Astrocyte (in vitro differentiated cells and primary cell): ENCODE measurements around the gene SRCAP. TPM values are rescaled to one million over a fixed set of nuclear protein-coding genes. Genes with fewer than 3 reads are reported as not detected.

Experiments used
- DNase-seq: peaks from one replicate; pipeline ENCODE4 v3.0.0-alpha.2; 2010; ENCODE audit warnings: low read depth
- FAIRE-seq: peaks from 2 replicates; lab custom pipeline; 2011; peaks lifted over from hg19 to GRCh38; lab: Jason Lieb, UNC
- H2AFZ ChIP-seq: 2 replicates; pipeline ENCODE4 v1.6.0; 2012; ENCODE audit warnings: low read depth, low read length, inconsistent platforms
- H3K27ac ChIP-seq: 2 replicates; pipeline ENCODE4 v1.5.1; 2011; ENCODE audit warnings: low read depth, low read length, inconsistent platforms
- H3K27me3 ChIP-seq: 2 replicates; pipeline ENCODE4 v1.6.0; 2011; ENCODE audit warnings: low read length, inconsistent platforms; ENCODE audit not compliant: insufficient read depth
- H3K36me3 ChIP-seq: 2 replicates; pipeline ENCODE4 v1.5.1; 2011; ENCODE audit warnings: low read length, inconsistent platforms; ENCODE audit not compliant: insufficient read depth
- H3K4me1 ChIP-seq: 2 replicates; pipeline ENCODE4 v1.5.1; 2011; ENCODE audit warnings: low read length, inconsistent platforms; ENCODE audit not compliant: insufficient read depth
- H3K4me2 ChIP-seq: 2 replicates; pipeline ENCODE4 v1.6.0; 2012; ENCODE audit warnings: low read length, inconsistent platforms
- H3K4me3 ChIP-seq: 2 replicates; pipeline ENCODE4 v1.5.1; 2011; ENCODE audit warnings: low read depth, mild to moderate bottlenecking, low read length, inconsistent platforms; ENCODE audit not compliant: insufficient read depth
- H3K79me2 ChIP-seq: 2 replicates; pipeline ENCODE4 v1.6.0; 2012; ENCODE audit warnings: mild to moderate bottlenecking, low read length, inconsistent platforms; ENCODE audit not compliant: insufficient read depth
- H3K9ac ChIP-seq: 2 replicates; pipeline ENCODE4 v1.6.0; 2012; ENCODE audit warnings: mild to moderate bottlenecking, low read length, inconsistent platforms
- H3K9me3 ChIP-seq: 2 replicates; pipeline ENCODE4 v1.5.1; 2012; ENCODE audit warnings: low read depth, mild to moderate bottlenecking, low read length, inconsistent platforms; ENCODE audit not compliant: insufficient read depth
- H4K20me1 ChIP-seq: 2 replicates; pipeline ENCODE4 v1.6.0; 2012; ENCODE audit warnings: low read length, inconsistent platforms; ENCODE audit not compliant: insufficient read depth
- H3K27ac Mint-ChIP-seq: one replicate; pipeline ENCODE4 v1.8.0; 2021; ENCODE audit warnings: mild to moderate bottlenecking, mixed read lengths; ENCODE audit not compliant: unreplicated experiment
- H3K27me3 Mint-ChIP-seq: one replicate; pipeline ENCODE4 v1.8.0; 2021; ENCODE audit warnings: low read depth, mixed read lengths; ENCODE audit not compliant: unreplicated experiment
- H3K36me3 Mint-ChIP-seq: one replicate; pipeline ENCODE4 v1.8.0; 2021; ENCODE audit warnings: low read depth, mixed read lengths; ENCODE audit not compliant: unreplicated experiment
- H3K4me1 Mint-ChIP-seq: one replicate; pipeline ENCODE4 v1.8.0; 2021; ENCODE audit warnings: low read depth, mixed read lengths; ENCODE audit not compliant: unreplicated experiment
- H3K4me3 Mint-ChIP-seq: one replicate; pipeline ENCODE4 v1.8.0; 2021; ENCODE audit warnings: mild to moderate bottlenecking, moderate library complexity, mixed read lengths; ENCODE audit not compliant: unreplicated experiment
- H3K9me3 Mint-ChIP-seq: one replicate; pipeline ENCODE4 v1.8.0; 2021; ENCODE audit warnings: mild to moderate bottlenecking, mixed read lengths; ENCODE audit not compliant: unreplicated experiment
- EZH2 ChIP-seq: IDR thresholded peaks from 2 replicates; pipeline ENCODE4 v1.6.1; 2012; ENCODE audit warnings: mild to moderate bottlenecking, low read length, inconsistent platforms; ENCODE audit not compliant: insufficient read depth
- total RNA-seq: library from RNA; stranded (reverse); gene quantifications from 2 replicates; pipeline ENCODE4 v1.2.1, GENCODE V29; 2021
- TF ChIP-seq, protein P1 (sequence below): IDR thresholded peaks from 2 replicates; pipeline ENCODE4 v1.5.1; 2011; ENCODE audit warnings: low read depth, mild to moderate bottlenecking, inconsistent platforms, low read length, moderate library complexity; ENCODE audit not compliant: insufficient read depth

The SRCAP gene
- total RNA-seq, 1 donor from 2014 or later = 50.4 TPM

DNA sequence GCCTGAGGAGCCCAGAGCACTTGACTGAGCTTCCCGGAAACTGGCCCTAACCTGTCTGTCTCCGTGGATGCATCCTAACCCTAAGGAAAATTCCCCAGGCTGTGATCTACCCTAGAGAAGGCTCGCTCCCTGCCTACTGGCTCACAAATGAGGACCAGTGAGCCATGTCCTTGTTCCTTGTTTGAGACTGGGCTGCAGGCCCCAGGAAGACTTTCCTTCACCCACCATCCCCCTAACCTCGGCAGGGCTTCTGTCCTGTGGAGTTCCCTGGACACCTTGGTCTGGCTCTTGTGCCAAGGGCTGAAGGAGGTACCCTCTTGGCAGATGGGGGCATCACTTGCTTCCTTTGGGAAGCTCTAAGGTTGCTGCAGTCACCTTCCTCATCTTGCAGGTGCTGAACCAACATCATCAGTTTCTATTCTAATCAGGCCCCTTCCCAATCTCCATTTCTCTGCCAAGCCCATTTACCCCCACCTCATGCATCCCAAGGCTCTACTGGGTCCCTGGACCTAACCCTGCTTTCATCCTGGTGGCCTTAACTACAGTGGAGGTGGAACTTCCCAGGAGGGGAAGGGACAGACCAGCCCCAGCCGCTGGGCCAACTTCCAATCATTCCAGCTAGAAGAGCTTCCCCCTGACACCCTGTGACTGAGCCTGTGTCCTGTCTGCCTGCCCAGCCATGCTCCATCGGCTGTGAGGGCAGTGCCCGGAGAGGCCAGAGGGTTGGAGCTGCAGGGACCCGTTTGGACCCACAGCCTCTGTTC, 75.6 kb downstream of the SRCAP start:
- Mint-ChIP-seq H3K36me3 (peaks cover 18% of the 10 kb centered on the region), H3K9me3 (no peaks in the 10 kb centered on the region), H3K4me1 (peaks cover 7% of the 10 kb centered on the region), H3K27me3 (no peaks in the 10 kb centered on the region), H3K4me3 (peak overlapping the region; percentile 91), H3K27ac (peak overlapping the region; percentile 95)
- no peaks in the 10 kb centered on the region for H3K9me3 ChIP-seq
- TF ChIP-seq, protein P1, sequence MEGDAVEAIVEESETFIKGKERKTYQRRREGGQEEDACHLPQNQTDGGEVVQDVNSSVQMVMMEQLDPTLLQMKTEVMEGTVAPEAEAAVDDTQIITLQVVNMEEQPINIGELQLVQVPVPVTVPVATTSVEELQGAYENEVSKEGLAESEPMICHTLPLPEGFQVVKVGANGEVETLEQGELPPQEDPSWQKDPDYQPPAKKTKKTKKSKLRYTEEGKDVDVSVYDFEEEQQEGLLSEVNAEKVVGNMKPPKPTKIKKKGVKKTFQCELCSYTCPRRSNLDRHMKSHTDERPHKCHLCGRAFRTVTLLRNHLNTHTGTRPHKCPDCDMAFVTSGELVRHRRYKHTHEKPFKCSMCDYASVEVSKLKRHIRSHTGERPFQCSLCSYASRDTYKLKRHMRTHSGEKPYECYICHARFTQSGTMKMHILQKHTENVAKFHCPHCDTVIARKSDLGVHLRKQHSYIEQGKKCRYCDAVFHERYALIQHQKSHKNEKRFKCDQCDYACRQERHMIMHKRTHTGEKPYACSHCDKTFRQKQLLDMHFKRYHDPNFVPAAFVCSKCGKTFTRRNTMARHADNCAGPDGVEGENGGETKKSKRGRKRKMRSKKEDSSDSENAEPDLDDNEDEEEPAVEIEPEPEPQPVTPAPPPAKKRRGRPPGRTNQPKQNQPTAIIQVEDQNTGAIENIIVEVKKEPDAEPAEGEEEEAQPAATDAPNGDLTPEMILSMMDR = no peak
- no peak for TF ChIP-seq EZH2
- H3K4me3 ChIP-seq = peak overlapping the region; percentile 73
- H4K20me1 ChIP-seq = peaks cover 21% of the 10 kb centered on the region
- no peak overlapping the region for H3K27ac ChIP-seq
- DNase-seq (no peak), FAIRE-seq (no peak)
- peak overlapping the region; percentile 89 for H3K9ac ChIP-seq
- H3K4me1 ChIP-seq = peaks cover 15% of the 10 kb centered on the region
- H3K79me2 ChIP-seq = peaks cover 5% of the 10 kb centered on the region
- H2AFZ ChIP-seq = no peak overlapping the region
- peaks cover 22% of the 10 kb centered on the region for H3K36me3 ChIP-seq
- H3K27me3 ChIP-seq = no peaks in the 10 kb centered on the region
- peak overlapping the region; percentile 98 for H3K4me2 ChIP-seq

DNA sequence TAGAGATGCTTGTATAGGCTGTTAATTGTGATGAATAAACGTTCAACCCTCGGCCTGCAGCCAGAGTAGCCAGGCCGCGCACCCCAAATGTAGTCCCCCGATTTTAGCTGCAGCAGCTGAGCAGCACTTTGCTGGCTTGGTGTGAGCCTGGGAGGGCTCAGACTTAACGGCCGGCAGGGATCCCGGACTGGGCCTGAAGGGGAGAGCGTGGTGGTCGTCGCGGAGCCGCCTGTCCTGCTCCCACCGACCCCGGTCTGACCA, 76.1 kb downstream of the SRCAP start:
- DNase-seq (no peak), FAIRE-seq (no peak)
- H3K4me1 ChIP-seq = peaks cover 15% of the 10 kb centered on the region
- Mint-ChIP-seq H3K36me3 (peaks cover 17% of the 10 kb centered on the region), H3K27me3 (no peaks in the 10 kb centered on the region), H3K9me3 (no peaks in the 10 kb centered on the region), H3K27ac (peak overlapping the region; percentile 95), H3K4me3 (peak overlapping the region; percentile 91), H3K4me1 (peaks cover 7% of the 10 kb centered on the region)
- H2AFZ ChIP-seq = no peak overlapping the region
- TF ChIP-seq EZH2 = no peak
- TF ChIP-seq, protein P1 = no peak
- H3K27me3 ChIP-seq = no peaks in the 10 kb centered on the region
- H3K27ac ChIP-seq = no peak overlapping the region
- no peaks in the 10 kb centered on the region for H3K9me3 ChIP-seq
- H3K4me3 ChIP-seq = peak overlapping the region; percentile 73
- peaks cover 18% of the 10 kb centered on the region for H4K20me1 ChIP-seq
- H3K4me2 ChIP-seq = peak overlapping the region; percentile 98
- peaks cover 5% of the 10 kb centered on the region for H3K79me2 ChIP-seq
- peak overlapping the region; percentile 89 for H3K9ac ChIP-seq
- peaks cover 22% of the 10 kb centered on the region for H3K36me3 ChIP-seq
